CD4-positive, alpha-beta T cell treated with Interleukin-10 for 1 hour (primary cell): ENCODE results near the gene BICC1.

Source experiments
- DNase-seq: peaks from one replicate; pipeline ENCODE4 v3.0.0-alpha.2; 2020

Gene BICC1

GRCh38 chr10:58796242-58796641 lies 283.6 kb downstream of the BICC1 start:
- no peak for DNase-seq

- DNase-seq: no peak
Measured at GRCh38 chr10:58796824-58797223, 284.2 kb downstream of the BICC1 start.

GRCh38 chr10:58797356-58797755 lies 284.7 kb downstream of the BICC1 start:
- DNase-seq: no peak

GRCh38 chr10:58802047-58802446 lies 289.4 kb downstream of the BICC1 start:
- DNase-seq: no peak

GRCh38 chr10:58806323-58806722 lies 293.7 kb downstream of the BICC1 start:
- DNase-seq: no peak

- no peak for DNase-seq
Measured at GRCh38 chr10:58806970-58807628, 294.4 kb downstream of the BICC1 start.

- DNase-seq: no peak
Measured at GRCh38 chr10:58807629-58808022, 295.0 kb downstream of the BICC1 start.

GRCh38 chr10:58810751-58811150 lies 298.1 kb downstream of the BICC1 start:
- DNase-seq: no peak

GRCh38 chr10:58813573-58813972 lies 300.9 kb downstream of the BICC1 start:
- no peak for DNase-seq

- no peak for DNase-seq
Measured at GRCh38 chr10:58817201-58817846, 304.7 kb downstream of the BICC1 start.

GRCh38 chr10:58818900-58819299 lies 306.2 kb downstream of the BICC1 start:
- no peak for DNase-seq

- DNase-seq: no peak
Measured at GRCh38 chr10:58820386-58820785, 307.7 kb downstream of the BICC1 start.

- DNase-seq: no peak
Measured at GRCh38 chr10:58820861-58821751, 308.4 kb downstream of the BICC1 start.

GRCh38 chr10:58821752-58822056 lies 309.0 kb downstream of the BICC1 start:
- no peak for DNase-seq

- no peak for DNase-seq
Measured at GRCh38 chr10:58823983-58824382, 311.3 kb downstream of the BICC1 start.

- no peak for DNase-seq
Measured at GRCh38 chr10:58824396-58824795, 311.7 kb downstream of the BICC1 start.

- DNase-seq: no peak
Measured at GRCh38 chr10:58826694-58827093, 314.0 kb downstream of the BICC1 start.

- no peak for DNase-seq
Measured at GRCh38 chr10:58827381-58827780, 314.7 kb downstream of the BICC1 start.

- DNase-seq: no peak
Measured at GRCh38 chr10:58829839-58830238, 317.2 kb downstream of the BICC1 start.

- no peak for DNase-seq
Measured at GRCh38 chr10:58830697-58831096, 318.0 kb downstream of the BICC1 start.

- DNase-seq: no peak
Measured at GRCh38 chr10:58833771-58834561, 321.3 kb downstream of the BICC1 start.

- DNase-seq: no peak
Measured at GRCh38 chr10:58836176-58836700, 323.6 kb downstream of the BICC1 start.
